Measurements from ENCODE around the gene KDM4C.

Gene KDM4C

GRCh38 chr9:6943293-6943692, 185.5 kb downstream of the KDM4C start:
- TF ChIP-seq, protein P1, sequence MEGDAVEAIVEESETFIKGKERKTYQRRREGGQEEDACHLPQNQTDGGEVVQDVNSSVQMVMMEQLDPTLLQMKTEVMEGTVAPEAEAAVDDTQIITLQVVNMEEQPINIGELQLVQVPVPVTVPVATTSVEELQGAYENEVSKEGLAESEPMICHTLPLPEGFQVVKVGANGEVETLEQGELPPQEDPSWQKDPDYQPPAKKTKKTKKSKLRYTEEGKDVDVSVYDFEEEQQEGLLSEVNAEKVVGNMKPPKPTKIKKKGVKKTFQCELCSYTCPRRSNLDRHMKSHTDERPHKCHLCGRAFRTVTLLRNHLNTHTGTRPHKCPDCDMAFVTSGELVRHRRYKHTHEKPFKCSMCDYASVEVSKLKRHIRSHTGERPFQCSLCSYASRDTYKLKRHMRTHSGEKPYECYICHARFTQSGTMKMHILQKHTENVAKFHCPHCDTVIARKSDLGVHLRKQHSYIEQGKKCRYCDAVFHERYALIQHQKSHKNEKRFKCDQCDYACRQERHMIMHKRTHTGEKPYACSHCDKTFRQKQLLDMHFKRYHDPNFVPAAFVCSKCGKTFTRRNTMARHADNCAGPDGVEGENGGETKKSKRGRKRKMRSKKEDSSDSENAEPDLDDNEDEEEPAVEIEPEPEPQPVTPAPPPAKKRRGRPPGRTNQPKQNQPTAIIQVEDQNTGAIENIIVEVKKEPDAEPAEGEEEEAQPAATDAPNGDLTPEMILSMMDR (IDR thresholded peaks at IDR 0.05), result no peak
- Histone ChIP-seq H3K27me3 (ENCODE audit: control insufficient read depth, insufficient read depth, low read length) (no peaks in the 10 kb centered on the region), H3K9me3 (ENCODE audit: control insufficient read depth, low read length) (no peaks in the 10 kb centered on the region), H3K79me2 (no peaks in the 10 kb centered on the region), H3K36me3 (ENCODE audit: control insufficient read depth, insufficient read depth, low read length) (no peaks in the 10 kb centered on the region), H3K4me1 (no peaks in the 10 kb centered on the region), H3K27ac (no peak overlapping the region), H3K4me2 (ENCODE audit: low read length) (no peak overlapping the region), H3K4me3 (ENCODE audit: low read depth, low read length) (no peak overlapping the region), H3K9ac (no peak overlapping the region), H2AFZ (no peak overlapping the region)

- Histone ChIP-seq H3K36me3 (ENCODE audit: control insufficient read depth, insufficient read depth, low read length) (no peaks in the 10 kb centered on the region), H3K9ac (no peak overlapping the region), H3K9me3 (ENCODE audit: control insufficient read depth, low read length) (no peaks in the 10 kb centered on the region), H3K79me2 (no peaks in the 10 kb centered on the region), H2AFZ (no peak overlapping the region), H3K4me2 (ENCODE audit: low read length) (no peak overlapping the region), H3K27me3 (ENCODE audit: control insufficient read depth, insufficient read depth, low read length) (no peaks in the 10 kb centered on the region), H3K4me1 (no peaks in the 10 kb centered on the region), H3K4me3 (ENCODE audit: low read depth, low read length) (no peak overlapping the region), H3K27ac (no peak overlapping the region)
- TF ChIP-seq, protein P1 (IDR thresholded peaks at IDR 0.05), result no peak
These were observed 186.3 kb downstream of the KDM4C start for GRCh38 chr9:6944093-6944551.

DNA sequence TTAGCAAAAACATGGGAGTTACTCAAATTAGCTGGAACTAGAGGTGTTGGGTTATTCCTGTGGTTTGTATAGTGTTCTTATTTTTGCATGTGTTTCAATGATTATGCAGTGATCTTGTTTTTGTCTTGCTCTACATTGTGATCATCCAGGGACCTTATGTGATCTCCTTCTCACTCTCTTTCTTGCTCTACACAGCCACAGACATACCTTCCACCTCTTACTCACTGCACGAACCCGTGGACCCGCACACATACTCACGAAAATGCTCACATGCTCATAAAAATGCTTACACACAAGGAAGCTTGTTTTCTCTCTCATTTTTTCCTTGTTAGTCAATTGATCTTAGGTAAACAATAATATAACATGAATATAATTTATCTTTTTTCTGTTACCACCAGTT, 187.1 kb downstream of the KDM4C start:
- Histone ChIP-seq H3K27ac (no peak overlapping the region), H3K9me3 (ENCODE audit: control insufficient read depth, low read length) (no peaks in the 10 kb centered on the region), H3K4me3 (ENCODE audit: low read depth, low read length) (no peak overlapping the region), H3K79me2 (no peaks in the 10 kb centered on the region), H3K4me1 (no peaks in the 10 kb centered on the region), H3K27me3 (ENCODE audit: control insufficient read depth, insufficient read depth, low read length) (no peaks in the 10 kb centered on the region), H2AFZ (no peak overlapping the region), H3K4me2 (ENCODE audit: low read length) (no peak overlapping the region), H3K36me3 (ENCODE audit: control insufficient read depth, insufficient read depth, low read length) (no peaks in the 10 kb centered on the region), H3K9ac (no peak overlapping the region)
- TF ChIP-seq, protein P1 (IDR thresholded peaks at IDR 0.05), result no peak

DNA sequence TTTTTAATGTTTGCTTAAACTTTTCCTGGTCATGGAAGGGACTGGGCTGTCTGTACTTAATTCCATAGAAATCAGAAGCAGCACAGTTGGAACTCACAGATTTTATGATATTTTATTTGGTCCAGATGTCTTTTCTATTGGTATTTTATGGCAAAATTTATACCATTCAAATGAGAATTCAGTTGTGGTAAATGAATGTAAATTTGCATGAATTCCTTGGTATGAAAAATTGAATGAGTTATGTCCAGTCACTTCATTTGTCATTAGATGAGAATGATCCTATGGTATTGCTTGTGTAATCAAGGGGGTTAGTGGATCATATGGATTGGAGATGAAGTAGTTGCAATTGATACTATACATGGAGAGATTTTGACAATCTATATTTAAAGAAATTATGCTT, 188.0 kb downstream of the KDM4C start:
- no peak overlapping the region for H3K27ac ChIP-seq

More for the DNA sequence above, 188.0 kb downstream of the KDM4C start:
- Histone ChIP-seq H3K4me1 (no peaks in the 10 kb centered on the region), H2AFZ (no peak overlapping the region), H3K9ac (no peak overlapping the region), H3K4me3 (ENCODE audit: low read depth, low read length) (no peak overlapping the region), H3K36me3 (ENCODE audit: control insufficient read depth, insufficient read depth, low read length) (no peaks in the 10 kb centered on the region), H3K27me3 (ENCODE audit: control insufficient read depth, insufficient read depth, low read length) (no peaks in the 10 kb centered on the region), H3K9me3 (ENCODE audit: control insufficient read depth, low read length) (no peaks in the 10 kb centered on the region), H3K4me2 (ENCODE audit: low read length) (no peak overlapping the region), H3K79me2 (no peaks in the 10 kb centered on the region)
- TF ChIP-seq, protein P1 (IDR thresholded peaks at IDR 0.05), result no peak

Data from parathyroid adenoma (tissue), 2 donors.